ENCODE data around the gene PKNOX2.

The PKNOX2 gene

GRCh38 chr11:125132071-125132470, 32.5 kb upstream of the PKNOX2 start:
- H4K20me1 ChIP-seq (ENCODE audit: insufficient read depth, low read length), result no peaks in the 10 kb centered on the region
- no peaks in the 10 kb centered on the region for H3K36me3 ChIP-seq (replicated peaks; ENCODE audit: low read depth, low read length)
- no peak overlapping the region for H3K4me2 ChIP-seq (ENCODE audit: low read length)
- H3K4me1 ChIP-seq (ENCODE audit: low read length), result no peaks in the 10 kb centered on the region
- H3K4me3 ChIP-seq (ENCODE audit: low read length), result no peak overlapping the region
- H3K9me3 ChIP-seq (ENCODE audit: insufficient read depth, low read length), result no peaks in the 10 kb centered on the region
- H3K27me3 ChIP-seq (ENCODE audit: low read depth, low read length), result peaks cover 33% of the 10 kb centered on the region
- no peak overlapping the region for H2AFZ ChIP-seq (ENCODE audit: low read depth, low read length)
- TF ChIP-seq CTCF (IDR thresholded peaks at IDR 0.05; ENCODE audit: low read depth, low read length) (no peak), EZH2phosphoT487 (IDR thresholded peaks at IDR 0.05; ENCODE audit: low read depth) (no peak)
- H3K27ac ChIP-seq (ENCODE audit: low read length), result no peak overlapping the region
- H3K79me2 ChIP-seq (ENCODE audit: low read length), result no peaks in the 10 kb centered on the region
- no peak overlapping the region for H3K9ac ChIP-seq (ENCODE audit: low read length)

- Histone ChIP-seq H3K4me1 (ENCODE audit: low read length) (no peaks in the 10 kb centered on the region), H3K36me3 (replicated peaks; ENCODE audit: low read depth, low read length) (no peaks in the 10 kb centered on the region), H3K4me2 (ENCODE audit: low read length) (no peak overlapping the region), H3K4me3 (ENCODE audit: low read length) (no peak overlapping the region), H2AFZ (ENCODE audit: low read depth, low read length) (no peak overlapping the region), H4K20me1 (ENCODE audit: insufficient read depth, low read length) (no peaks in the 10 kb centered on the region), H3K27ac (ENCODE audit: low read length) (no peak overlapping the region), H3K27me3 (ENCODE audit: low read depth, low read length) (peaks cover 28% of the 10 kb centered on the region), H3K9ac (ENCODE audit: low read length) (no peak overlapping the region), H3K9me3 (ENCODE audit: insufficient read depth, low read length) (no peaks in the 10 kb centered on the region), H3K79me2 (ENCODE audit: low read length) (no peaks in the 10 kb centered on the region)
- TF ChIP-seq EZH2phosphoT487 (IDR thresholded peaks at IDR 0.05; ENCODE audit: low read depth) (no peak), CTCF (IDR thresholded peaks at IDR 0.05; ENCODE audit: low read depth, low read length) (no peak)
Observed at GRCh38 chr11:125132596-125132995, 32.0 kb upstream of the PKNOX2 start.

- Histone ChIP-seq H3K9ac (ENCODE audit: low read length) (no peak overlapping the region), H2AFZ (ENCODE audit: low read depth, low read length) (no peak overlapping the region), H3K4me3 (ENCODE audit: low read length) (no peak overlapping the region), H3K27me3 (ENCODE audit: low read depth, low read length) (peaks cover 33% of the 10 kb centered on the region), H3K27ac (ENCODE audit: low read length) (no peak overlapping the region), H3K4me2 (ENCODE audit: low read length) (no peak overlapping the region), H3K9me3 (ENCODE audit: insufficient read depth, low read length) (no peaks in the 10 kb centered on the region), H3K36me3 (replicated peaks; ENCODE audit: low read depth, low read length) (no peaks in the 10 kb centered on the region), H3K4me1 (ENCODE audit: low read length) (no peaks in the 10 kb centered on the region), H3K79me2 (ENCODE audit: low read length) (no peaks in the 10 kb centered on the region), H4K20me1 (ENCODE audit: insufficient read depth, low read length) (no peaks in the 10 kb centered on the region)
- no peak for TF ChIP-seq EZH2phosphoT487 (IDR thresholded peaks at IDR 0.05; ENCODE audit: low read depth)
- no peak for TF ChIP-seq CTCF (IDR thresholded peaks at IDR 0.05; ENCODE audit: low read depth, low read length)
Observed at GRCh38 chr11:125136001-125136400, 28.6 kb upstream of the PKNOX2 start.

- Histone ChIP-seq H3K9ac (ENCODE audit: low read length) (no peak overlapping the region), H3K79me2 (ENCODE audit: low read length) (no peaks in the 10 kb centered on the region), H2AFZ (ENCODE audit: low read depth, low read length) (no peak overlapping the region), H3K9me3 (ENCODE audit: insufficient read depth, low read length) (no peaks in the 10 kb centered on the region), H3K4me2 (ENCODE audit: low read length) (no peak overlapping the region), H3K4me1 (ENCODE audit: low read length) (peaks cover 8% of the 10 kb centered on the region), H3K4me3 (ENCODE audit: low read length) (no peak overlapping the region), H3K27ac (ENCODE audit: low read length) (no peak overlapping the region), H4K20me1 (ENCODE audit: insufficient read depth, low read length) (no peaks in the 10 kb centered on the region), H3K36me3 (replicated peaks; ENCODE audit: low read depth, low read length) (no peaks in the 10 kb centered on the region), H3K27me3 (ENCODE audit: low read depth, low read length) (peaks cover 29% of the 10 kb centered on the region)
- no peak for TF ChIP-seq EZH2phosphoT487 (IDR thresholded peaks at IDR 0.05; ENCODE audit: low read depth)
- no peak for TF ChIP-seq CTCF (IDR thresholded peaks at IDR 0.05; ENCODE audit: low read depth, low read length)
Observed at GRCh38 chr11:125138966-125139365, 25.6 kb upstream of the PKNOX2 start.
